GM12872 (cell line): ENCODE measurements around the gene ERCC2.

Experiments used
- CTCF ChIP-seq: IDR thresholded peaks from 3 replicates; pipeline ENCODE4 v1.5.1; 2011; ENCODE audit warnings: low read depth, mild to moderate bottlenecking, low read length, moderate library complexity; ENCODE audit not compliant: insufficient read depth

Gene ERCC2

GRCh38 chr19:45357445-45357783 lies 13.0 kb downstream of the ERCC2 start:
- TF ChIP-seq CTCF: no peak

GRCh38 chr19:45356760-45357444 lies 13.5 kb downstream of the ERCC2 start:
- no peak for TF ChIP-seq CTCF

- TF ChIP-seq CTCF: no peak
These were observed 14.5 kb downstream of the ERCC2 start for GRCh38 chr19:45355910-45356309.

GRCh38 chr19:45355402-45355801 lies 15.0 kb downstream of the ERCC2 start:
- TF ChIP-seq CTCF: no peak

- no peak for TF ChIP-seq CTCF
These were observed 16.0 kb downstream of the ERCC2 start for GRCh38 chr19:45354241-45354842.

GRCh38 chr19:45352914-45353796 lies 17.2 kb downstream of the ERCC2 start:
- no peak for TF ChIP-seq CTCF

- no peak for TF ChIP-seq CTCF
These were observed 17.9 kb downstream of the ERCC2 start for GRCh38 chr19:45352471-45352870.
